Measurements from ENCODE around the gene CDY2A.
"Not testable (repeated sequence)": the region's sequence is repeated elsewhere in the genome, so short reads cannot be mapped to it uniquely, and the experiment has no call there.

Gene CDY2A

DNA sequence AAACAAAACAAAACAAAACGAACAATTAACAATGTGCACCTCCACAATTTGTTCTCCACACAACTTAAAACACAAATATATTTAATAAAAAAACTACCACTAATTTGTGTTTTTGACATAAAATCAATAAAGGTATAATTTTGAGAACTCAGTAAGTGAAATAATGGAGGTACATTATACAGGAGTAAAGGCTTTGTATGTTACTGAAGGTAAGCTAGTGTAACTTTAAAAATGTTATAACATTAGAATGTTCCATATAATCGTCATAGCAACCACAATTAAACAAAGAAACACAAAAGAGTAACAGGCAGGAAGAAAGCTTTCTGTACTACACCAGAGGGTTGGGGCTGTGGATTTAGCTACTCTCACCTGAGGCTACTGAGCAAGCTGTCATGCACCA, at the start of gene CDY2A:
Gene CDY2A (plus strand): TSS at position 301 of the 400 bp plus-strand sequence. CDS start 328 bp downstream, outside the sequence.
- not testable (repeated sequence) for DNase-seq

DNA sequence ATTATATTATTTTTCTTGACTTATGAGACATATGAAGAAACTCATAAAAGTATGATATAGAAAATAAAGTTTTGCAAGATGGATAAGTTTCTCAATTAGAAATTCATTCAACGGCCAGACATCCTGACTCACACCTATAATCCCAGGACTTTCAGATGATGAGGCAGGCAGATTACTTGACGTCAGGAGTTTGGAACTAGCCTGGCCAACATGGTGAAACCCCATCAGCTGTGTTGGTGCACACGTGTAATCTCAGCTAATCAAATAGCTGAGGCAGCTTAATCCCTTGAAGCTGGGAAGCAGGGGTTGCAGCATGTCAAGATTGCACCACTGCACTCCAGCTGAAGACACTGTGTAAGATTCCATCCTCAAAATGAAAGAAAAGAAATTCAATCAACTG, 28.0 kb upstream of the CDY2A start:
- not testable (repeated sequence) for DNase-seq

DNA sequence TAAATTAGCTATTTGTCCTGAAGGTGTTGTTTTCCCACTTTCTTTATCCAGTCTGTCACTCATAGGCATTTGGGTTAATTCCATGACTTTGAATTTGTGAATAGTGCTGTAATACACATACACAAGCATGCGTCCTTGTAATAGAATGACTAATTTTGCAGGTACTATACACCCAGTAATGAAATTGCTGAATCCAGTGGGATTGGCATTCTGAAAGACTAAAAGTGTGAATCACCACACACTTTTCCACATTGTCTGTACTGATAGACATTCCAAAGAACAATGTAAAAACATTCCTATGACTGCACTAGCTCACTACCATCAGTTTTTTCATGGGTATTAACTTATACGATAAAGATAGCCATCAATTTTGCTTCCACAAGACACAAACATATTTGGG, 27.3 kb upstream of the CDY2A start:
- DNase-seq, result not testable (repeated sequence)

GRCh38 chrY:18023897-18024296, 1.7 kb upstream of the CDY2A start:
- not testable (repeated sequence) for DNase-seq

- DNase-seq, result not testable (repeated sequence)
Measured at GRCh38 chrY:18028845-18029244, 3.3 kb downstream of the CDY2A start.

- not testable (repeated sequence) for DNase-seq
Measured at GRCh38 chrY:18030178-18030577, 4.6 kb downstream of the CDY2A start.

- DNase-seq, result not testable (repeated sequence)
Measured at GRCh38 chrY:18034100-18034814, 8.7 kb downstream of the CDY2A start.

DNA sequence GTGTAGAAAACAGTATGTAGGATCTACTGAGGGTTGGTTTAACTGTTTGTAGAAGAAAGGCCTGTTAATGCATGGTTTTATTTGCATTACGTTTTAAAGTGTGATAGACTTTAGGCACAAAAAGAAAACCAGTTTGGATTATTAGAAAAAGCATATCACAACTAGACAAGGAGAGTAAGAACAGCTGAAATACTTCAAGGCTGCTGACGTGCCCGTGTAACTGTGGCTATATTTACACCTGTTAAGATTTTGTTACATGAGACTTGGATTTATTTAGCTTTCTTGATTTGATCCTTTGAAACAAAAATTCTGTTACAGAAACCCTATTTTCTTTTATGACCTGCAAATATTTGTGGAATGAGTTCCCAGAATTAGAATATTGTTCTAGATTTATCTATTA, 9.3 kb downstream of the CDY2A start:
- DNase-seq, result not testable (repeated sequence)

DNA sequence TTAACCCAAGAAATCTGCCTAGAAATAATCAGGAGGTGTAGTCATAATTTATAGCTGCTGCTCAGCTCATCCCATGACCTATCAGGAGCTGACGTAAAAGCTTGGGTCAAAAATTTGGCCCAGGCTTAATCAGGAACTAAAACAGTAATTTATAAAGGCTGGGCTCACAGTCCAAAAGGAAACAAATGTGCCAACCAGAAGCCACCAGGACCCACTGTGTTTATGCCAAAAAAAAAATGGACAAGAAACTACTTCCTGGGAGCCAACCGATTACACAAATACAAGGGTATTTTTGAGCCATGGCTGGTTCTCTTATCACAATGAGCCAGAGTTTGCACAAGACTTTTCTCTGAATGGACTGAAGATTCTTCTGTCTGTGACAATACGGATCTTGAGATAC, 19.4 kb downstream of the CDY2A start:
- DNase-seq, result not testable (repeated sequence)

DNA sequence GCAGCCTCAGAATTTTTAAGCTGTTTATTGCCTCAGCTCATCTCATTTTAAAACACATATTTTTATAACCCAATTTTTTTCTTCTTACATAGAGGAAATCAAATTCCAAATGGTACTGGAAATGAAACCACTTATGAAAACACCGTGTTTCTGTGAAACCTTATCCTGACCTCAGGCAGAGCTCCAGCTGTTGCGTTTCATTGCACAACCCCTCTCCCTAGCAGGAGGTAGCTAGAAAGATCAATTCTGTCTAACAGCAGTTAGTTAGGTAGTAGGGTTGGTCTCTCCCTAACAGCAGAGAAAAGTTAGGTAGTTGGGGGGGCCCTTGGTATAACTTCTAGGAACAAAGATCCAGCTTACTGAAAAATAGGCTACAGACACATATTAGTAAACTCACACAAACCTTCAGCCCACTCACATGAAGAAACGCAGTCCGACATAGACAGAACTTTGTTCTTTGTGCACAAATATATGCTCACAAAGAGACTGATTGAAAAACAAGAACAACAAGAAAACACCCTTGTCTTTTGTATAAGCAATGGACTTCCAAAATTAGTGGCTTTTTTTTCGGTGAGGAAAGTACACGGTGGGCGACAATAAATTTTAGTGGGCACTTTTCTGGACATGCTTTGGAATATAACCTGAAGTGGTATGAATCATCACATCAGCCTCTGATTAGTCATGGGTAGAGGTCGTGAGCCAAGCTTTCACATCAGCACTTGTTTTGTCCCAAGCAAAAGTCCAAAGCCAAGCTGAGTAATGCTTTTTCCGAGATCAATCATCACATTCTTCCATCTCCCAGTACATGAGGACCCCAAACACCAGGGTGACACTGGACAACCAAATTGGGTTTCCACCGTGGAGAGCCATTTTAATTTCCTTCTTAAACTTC, 22.8 kb downstream of the CDY2A start:
- not testable (repeated sequence) for DNase-seq

DNA sequence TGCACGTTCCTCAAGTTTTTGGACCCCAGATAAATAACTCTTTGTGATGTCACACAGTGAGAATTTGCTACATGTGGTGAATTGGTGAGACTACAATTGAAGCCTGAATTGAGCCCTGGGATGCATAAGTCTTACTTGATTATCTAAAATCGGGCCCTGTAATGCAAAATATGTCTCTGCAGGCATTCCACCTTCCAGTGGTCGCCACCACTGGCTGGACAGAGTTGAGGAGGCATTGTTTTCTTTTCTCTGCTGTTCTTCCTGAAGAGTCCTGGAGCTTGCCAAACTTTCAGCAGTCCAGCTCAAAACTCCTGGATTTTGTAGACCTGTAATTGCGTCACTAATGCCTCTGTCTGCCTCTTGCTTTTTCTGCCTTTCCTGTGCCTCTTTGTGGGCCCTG, 23.5 kb downstream of the CDY2A start:
- not testable (repeated sequence) for DNase-seq

DNA sequence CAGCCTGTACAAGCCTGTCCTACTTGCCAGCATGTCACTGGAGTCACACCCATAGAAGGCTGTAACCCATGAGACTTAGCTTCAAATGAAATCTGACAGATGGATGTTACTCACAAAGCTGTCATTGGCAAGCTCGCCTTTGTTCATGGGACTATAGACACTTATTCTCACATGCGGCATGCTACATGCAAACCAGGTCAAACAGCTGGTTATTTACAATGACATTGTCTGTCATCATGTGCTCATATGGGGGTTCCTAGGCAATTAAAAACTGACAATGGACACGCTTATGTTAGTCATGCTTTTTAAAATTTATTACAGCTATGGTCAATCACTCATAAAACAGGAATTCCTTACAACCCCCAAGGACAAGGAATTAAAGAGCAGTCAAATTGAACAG, 30.9 kb downstream of the CDY2A start:
- DNase-seq, result not testable (repeated sequence)

GRCh38 chrY:18073464-18073863, 47.9 kb downstream of the CDY2A start:
- not testable (repeated sequence) for DNase-seq
